ENCODE data around the gene CRYGS. TPM values are rescaled to one million over a fixed set of nuclear protein-coding genes. Genes with fewer than 3 reads are reported as not detected.
"Not testable (repeated sequence)": the region's sequence is repeated elsewhere in the genome, so short reads cannot be mapped to it uniquely, and the experiment has no call there.

CRYGS gene
- polyA plus RNA-seq, 1 of the 3 experiments (the other 2 are of a cell fraction) = 2.1 TPM

GRCh38 chr3:186502138-186502948, 41.8 kb downstream of the CRYGS start:
- H3K4me2 ChIP-seq = peak overlapping the region; percentile 52; the same call in 1 of the 2 replicates
- no peak overlapping the region for H3K9ac ChIP-seq
- H3K9me3 ChIP-seq = no peaks in the 10 kb centered on the region
- peak overlapping the region in 1 of 2 experiments; percentile 10; a peak in 1 of 4 replicates for H3K4me3 ChIP-seq (ENCODE audit: low read depth in 2 of 2, low read length in 1 of 2)
- H3K36me3 ChIP-seq (replicated peaks in 1 of 2; ENCODE audit: control insufficient read depth in 1 of 2, insufficient read depth in 2 of 2, low read length in 1 of 2) = no peaks in the 10 kb centered on the region
- no peak overlapping the region for H3K27ac ChIP-seq (ENCODE audit: low read depth in 2 of 2, low read length in 1 of 2)
- H3F3A ChIP-seq (replicated peaks; ENCODE audit: insufficient read depth) = no peaks in the 10 kb centered on the region
- H3K9me2 ChIP-seq = no peaks in the 10 kb centered on the region
- peaks cover 0 to 15% of the 10 kb centered on the region in 2 experiments; a peak in 1 of 4 replicates for H3K4me1 ChIP-seq (ENCODE audit: control insufficient read depth in 1 of 2, insufficient read depth in 2 of 2, low read depth in 1 of 2, low read length in 1 of 2)
- 0 out of 2 replicates have a peak, but pooled peaks have one; percentile 14 for TF ChIP-seq GATA2 (CRISPR knock-in tag; IDR thresholded peaks at IDR 0.05)
- TF ChIP-seq ZBTB33 (IDR thresholded peaks at IDR 0.05; ENCODE audit: borderline replicate concordance, low read depth) = no peak
- no peak for TF ChIP-seq SIN3A (IDR thresholded peaks at IDR 0.05; ENCODE audit: borderline replicate concordance, low read depth, low read length)
- TF ChIP-seq EP300 (IDR thresholded peaks at IDR 0.05; ENCODE audit: borderline replicate concordance in 1 of 2, low read depth in 1 of 2, low read length in 1 of 2) = peak in 1 of 2 experiments; percentile 17; a peak in 1 of 4 replicates
- TF ChIP-seq FOSL2 (IDR thresholded peaks at IDR 0.05; ENCODE audit: borderline replicate concordance, low read depth) = no peak
- CTCF ChIA-PET = interaction anchor here (0.6 to 0.9 kb wide), 2 partner anchors 30 to 663 kb away, joined by 4 to 6 read pairs; no protein-coding TSS in a partner anchor
- WGBS (ENCODE audit: low lambda C conversion rate) = 53% methylated on average over 3 of the region's 5 CpGs
- H2AFZ ChIP-seq (ENCODE audit: low read depth) = no peak overlapping the region
- no peaks in the 10 kb centered on the region for H4K20me1 ChIP-seq (ENCODE audit: insufficient read depth)
- H3K27me3 ChIP-seq (ENCODE audit: insufficient read depth) = peaks cover 5% of the 10 kb centered on the region
- POLR2A ChIA-PET = no interaction called here
- DNase-seq = no peak
- H3K79me2 ChIP-seq (ENCODE audit: insufficient read depth) = no peaks in the 10 kb centered on the region

- peaks cover 0 to 15% of the 10 kb centered on the region in 2 experiments; a peak in 1 of 4 replicates for H3K4me1 ChIP-seq (ENCODE audit: control insufficient read depth in 1 of 2, insufficient read depth in 2 of 2, low read depth in 1 of 2, low read length in 1 of 2)
- POLR2A ChIA-PET; H3K9ac ChIP-seq; H3K27me3 ChIP-seq (ENCODE audit: insufficient read depth); H3K9me3 ChIP-seq; H3K27ac ChIP-seq (ENCODE audit: low read depth in 2 of 2, low read length in 1 of 2); H4K20me1 ChIP-seq (ENCODE audit: insufficient read depth); H3K4me2 ChIP-seq; H3K4me3 ChIP-seq (ENCODE audit: low read depth in 2 of 2, low read length in 1 of 2); H3K79me2 ChIP-seq (ENCODE audit: insufficient read depth); H3K9me2 ChIP-seq; H2AFZ ChIP-seq (ENCODE audit: low read depth); CTCF ChIA-PET; H3F3A ChIP-seq (replicated peaks; ENCODE audit: insufficient read depth); H3K36me3 ChIP-seq (replicated peaks in 1 of 2; ENCODE audit: control insufficient read depth in 1 of 2, insufficient read depth in 2 of 2, low read length in 1 of 2); DNase-seq: not testable (repeated sequence)
- WGBS (ENCODE audit: low lambda C conversion rate) = 22% methylated on average over 3 of the region's 3 CpGs
Measured at GRCh38 chr3:186499949-186500348, 44.2 kb downstream of the CRYGS start.

GRCh38 chr3:186498022-186498421, 46.2 kb downstream of the CRYGS start:
- H3K36me3 ChIP-seq (replicated peaks in 1 of 2; ENCODE audit: control insufficient read depth in 1 of 2, insufficient read depth in 2 of 2, low read length in 1 of 2); H3K27ac ChIP-seq (ENCODE audit: low read depth in 2 of 2, low read length in 1 of 2); H4K20me1 ChIP-seq (ENCODE audit: insufficient read depth); H3K27me3 ChIP-seq (ENCODE audit: insufficient read depth); H3K9me3 ChIP-seq; H2AFZ ChIP-seq (ENCODE audit: low read depth); H3K79me2 ChIP-seq (ENCODE audit: insufficient read depth); H3K4me3 ChIP-seq (ENCODE audit: low read depth in 2 of 2, low read length in 1 of 2); POLR2A ChIA-PET; H3K9me2 ChIP-seq; H3K4me2 ChIP-seq; CTCF ChIA-PET; H3K9ac ChIP-seq; DNase-seq; H3F3A ChIP-seq (replicated peaks; ENCODE audit: insufficient read depth): not testable (repeated sequence)
- WGBS (ENCODE audit: low lambda C conversion rate) = 36% methylated on average over 2 of the region's 2 CpGs
- H3K4me1 ChIP-seq (ENCODE audit: control insufficient read depth in 1 of 2, insufficient read depth in 2 of 2, low read depth in 1 of 2, low read length in 1 of 2) = peaks cover 0 to 15% of the 10 kb centered on the region in 2 experiments; a peak in 1 of 4 replicates
